ENCODE results near the gene NAXD.

NAXD gene

GRCh38 chr13:110676595-110677587 lies 61.5 kb downstream of the NAXD start:
- Histone ChIP-seq H3K9me3 (no peaks in the 10 kb centered on the region), H3K4me3 (ENCODE audit: low read depth in 1 of 2, low read length in 1 of 2) (no peak overlapping the region), H3K4me1 (ENCODE audit: control insufficient read depth in 1 of 2, insufficient read depth in 1 of 2, low read depth in 1 of 2, low read length in 1 of 2) (no peaks in the 10 kb centered on the region), H3K27ac (no peak overlapping the region), H3K27me3 (no peaks in the 10 kb centered on the region), H3K36me3 (peaks cover 44% of the 10 kb centered on the region)
- TF ChIP-seq CTCF (IDR thresholded peaks at IDR 0.05) = no peak

GRCh38 chr13:110677731-110678545 lies 62.6 kb downstream of the NAXD start:
- H3K4me1 ChIP-seq (ENCODE audit: control insufficient read depth in 1 of 2, insufficient read depth in 1 of 2, low read depth in 1 of 2, low read length in 1 of 2) = no peaks in the 10 kb centered on the region
- H3K9me3 ChIP-seq = no peaks in the 10 kb centered on the region
- TF ChIP-seq CTCF (IDR thresholded peaks at IDR 0.05) = no peak
- H3K27me3 ChIP-seq = no peaks in the 10 kb centered on the region
- no peak overlapping the region for H3K4me3 ChIP-seq (ENCODE audit: low read depth in 1 of 2, low read length in 1 of 2)
- H3K36me3 ChIP-seq = peaks cover 54% of the 10 kb centered on the region
- H3K27ac ChIP-seq = no peak overlapping the region

- Histone ChIP-seq H3K4me3 (ENCODE audit: low read depth in 1 of 2, low read length in 1 of 2) (no peak overlapping the region), H3K27me3 (no peaks in the 10 kb centered on the region), H3K36me3 (peaks cover 74% of the 10 kb centered on the region), H3K9me3 (no peaks in the 10 kb centered on the region), H3K27ac (peak overlapping the region; percentile 35), H3K4me1 (ENCODE audit: control insufficient read depth in 1 of 2, insufficient read depth in 1 of 2, low read depth in 1 of 2, low read length in 1 of 2) (no peaks in the 10 kb centered on the region)
- TF ChIP-seq CTCF (IDR thresholded peaks at IDR 0.05) = peak; percentile 28
Measured at GRCh38 chr13:110680852-110681251, 65.5 kb downstream of the NAXD start.

GRCh38 chr13:110681868-110682550 lies 66.7 kb downstream of the NAXD start:
- H3K27ac ChIP-seq = no peak overlapping the region
- peaks cover 71% of the 10 kb centered on the region for H3K36me3 ChIP-seq
- no peaks in the 10 kb centered on the region for H3K9me3 ChIP-seq
- no peaks in the 10 kb centered on the region for H3K27me3 ChIP-seq
- H3K4me3 ChIP-seq (ENCODE audit: low read depth in 1 of 2, low read length in 1 of 2) = no peak overlapping the region
- no peak for TF ChIP-seq CTCF (IDR thresholded peaks at IDR 0.05)
- no peaks in the 10 kb centered on the region for H3K4me1 ChIP-seq (ENCODE audit: control insufficient read depth in 1 of 2, insufficient read depth in 1 of 2, low read depth in 1 of 2, low read length in 1 of 2)

- H3K9me3 ChIP-seq = no peaks in the 10 kb centered on the region
- H3K4me1 ChIP-seq (ENCODE audit: control insufficient read depth in 1 of 2, insufficient read depth in 1 of 2, low read depth in 1 of 2, low read length in 1 of 2) = no peaks in the 10 kb centered on the region
- peaks cover 76% of the 10 kb centered on the region for H3K36me3 ChIP-seq
- H3K27ac ChIP-seq = no peak overlapping the region
- no peak overlapping the region for H3K4me3 ChIP-seq (ENCODE audit: low read depth in 1 of 2, low read length in 1 of 2)
- TF ChIP-seq CTCF (IDR thresholded peaks at IDR 0.05) = no peak
- H3K27me3 ChIP-seq = no peaks in the 10 kb centered on the region
Measured at GRCh38 chr13:110682746-110683145, 67.4 kb downstream of the NAXD start.
